Smooth muscle cell (in vitro differentiated cells): ENCODE results near the gene TSNAXIP1. TPM values are rescaled to one million over a fixed set of nuclear protein-coding genes. Genes with fewer than 3 reads are reported as not detected.

Experiments used
- DNase-seq: peaks from one replicate; lab custom pipeline; 2025; ENCODE audit not compliant: unreplicated experiment; lab: John Stamatoyannopoulos, UW
- H2AFZ ChIP-seq: fragments of 200-600 bp; sonication (generic); 2 replicates; pipeline ENCODE4 v1.6.0; 2016; ENCODE audit warnings: antibody characterized with exemption, low read depth, mild to moderate bottlenecking
- H3F3A ChIP-seq: fragments of 200-600 bp; sonication (generic); 2 replicates; pipeline ENCODE4 v1.6.0; 2017; ENCODE audit warnings: antibody characterized with exemption, low read depth
- H3K27ac ChIP-seq: fragments of 200-600 bp; sonication (generic); 2 replicates; pipeline ENCODE4 v1.5.1; 2016; ENCODE audit warnings: low read depth, mild to moderate bottlenecking
- H3K27me3 ChIP-seq: fragments of 200-600 bp; sonication (generic); 2 replicates; pipeline ENCODE4 v1.6.1; 2016; ENCODE audit warnings: low read depth, mild to moderate bottlenecking
- H3K36me3 ChIP-seq: fragments of 200-600 bp; sonication (generic); 2 replicates; pipeline ENCODE4 v1.5.1; 2016; ENCODE audit warnings: low read depth
- H3K4me1 ChIP-seq: fragments of 200-600 bp; sonication (generic); 2 replicates; pipeline ENCODE4 v1.5.1; 2016; ENCODE audit warnings: low read depth
- H3K4me2 ChIP-seq: fragments of 200-600 bp; sonication (generic); 2 replicates; pipeline ENCODE4 v1.6.0; 2016; ENCODE audit warnings: mild to moderate bottlenecking
- H3K4me3 ChIP-seq: fragments of 200-600 bp; sonication (generic); 2 replicates; pipeline ENCODE4 v1.5.1; 2016; ENCODE audit warnings: mild to moderate bottlenecking
- H3K79me2 ChIP-seq: fragments of 200-600 bp; sonication (generic); 2 replicates; pipeline ENCODE4 v1.6.0; 2016; ENCODE audit warnings: low read depth, mild to moderate bottlenecking
- H3K9ac ChIP-seq: fragments of 200-600 bp; sonication (generic); 2 replicates; pipeline ENCODE4 v1.6.0; 2016; ENCODE audit warnings: low read depth
- H3K9me3 ChIP-seq: fragments of 200-600 bp; sonication (generic); replicated peaks from 2 replicates; pipeline ENCODE4 v1.5.1; 2016; ENCODE audit warnings: low read depth
- H4K20me1 ChIP-seq: fragments of 200-600 bp; sonication (generic); 2 replicates; pipeline ENCODE4 v1.6.0; 2016; ENCODE audit warnings: low read depth
- CTCF ChIP-seq: fragments of 200-600 bp; sonication (generic); IDR thresholded peaks from 2 replicates; pipeline ENCODE4 v1.5.1; 2017; ENCODE audit warnings: borderline replicate concordance, mild to moderate bottlenecking, antibody characterized with exemption; ENCODE audit not compliant: insufficient read depth, poor library complexity, severe bottlenecking
- WGBS: methylation state at CpG from one replicate; pipeline ENCODE4 v1.1.7; 2016; ENCODE audit warnings: low lambda C conversion rate; 5-methylcytosine and 5-hydroxymethylcytosine counted together
- polyA plus RNA-seq: library from polyadenylated mRNA; unstranded; fragments of >200 nt; fragmentation: Nextera tagmentation; extraction: Ambion mirVana; gene quantifications from 2 replicates; pipeline ENCODE4 v1.2.1, GENCODE V29; 2016
- total RNA-seq: library from RNA; depleted of rRNA; stranded (reverse); fragments of >200 nt; gene quantifications from 2 replicates; pipeline ENCODE4 v1.2.3, GENCODE V29; 2014

TSNAXIP1 gene
- total and polyA plus RNA-seq, 2 experiments from 2014 or later, result 0.18 to 1.0 TPM

GRCh38 chr16:67801241-67801640 lies 5.4 kb upstream of the TSNAXIP1 start:
- Histone ChIP-seq H3K4me2 (no peak overlapping the region), H2AFZ (no peak overlapping the region), H3K27ac (no peak overlapping the region), H3K79me2 (peaks cover 60% of the 10 kb centered on the region), H3K9ac (no peak overlapping the region), H3K9me3 (no peaks in the 10 kb centered on the region), H3F3A (no peaks in the 10 kb centered on the region), H3K27me3 (no peaks in the 10 kb centered on the region), H3K4me1 (peaks cover 6% of the 10 kb centered on the region), H3K4me3 (no peak overlapping the region), H3K36me3 (no peaks in the 10 kb centered on the region), H4K20me1 (peaks cover 75% of the 10 kb centered on the region)
- DNase-seq, result no peak
- WGBS, result 96% methylated on average over 1 of the region's 1 CpG
- no peak for TF ChIP-seq CTCF

DNA sequence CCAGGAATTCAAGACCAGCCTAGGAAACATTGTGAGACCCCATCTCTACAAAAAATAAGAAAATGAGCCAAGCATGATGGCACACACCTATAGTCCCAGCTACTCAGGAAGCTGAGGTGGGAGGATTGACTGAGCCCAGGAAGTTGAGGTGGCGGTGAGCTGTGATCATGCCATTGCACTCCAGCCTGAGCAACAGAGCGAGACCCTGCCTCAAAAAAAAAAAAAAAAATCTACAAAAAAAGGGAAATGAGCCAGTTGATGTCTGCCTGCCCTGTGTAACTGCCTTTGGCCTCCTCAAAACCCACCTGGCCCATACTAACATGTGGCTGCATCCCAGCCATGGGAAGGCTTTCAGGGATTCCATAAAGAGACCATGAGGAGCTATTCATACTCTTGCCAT lies 4.8 kb upstream of the TSNAXIP1 start:
- 96% methylated on average over 2 of the region's 2 CpGs for WGBS
- Histone ChIP-seq H3K9me3 (no peaks in the 10 kb centered on the region), H3K9ac (no peak overlapping the region), H3F3A (no peaks in the 10 kb centered on the region), H3K4me1 (peaks cover 6% of the 10 kb centered on the region), H3K4me2 (no peak overlapping the region), H3K27me3 (no peaks in the 10 kb centered on the region), H3K27ac (no peak overlapping the region), H3K79me2 (peaks cover 60% of the 10 kb centered on the region), H3K4me3 (no peak overlapping the region), H3K36me3 (no peaks in the 10 kb centered on the region), H2AFZ (no peak overlapping the region), H4K20me1 (peaks cover 68% of the 10 kb centered on the region)
- DNase-seq, result no peak
- TF ChIP-seq CTCF, result no peak

- WGBS, result 98% methylated on average over 3 of the region's 3 CpGs
Measured at GRCh38 chr16:67803894-67804293, 2.8 kb upstream of the TSNAXIP1 start.

More at GRCh38 chr16:67803894-67804293, 2.8 kb upstream of the TSNAXIP1 start:
- Histone ChIP-seq H3K9ac (no peak overlapping the region), H4K20me1 (peaks cover 48% of the 10 kb centered on the region), H2AFZ (no peak overlapping the region), H3K9me3 (no peaks in the 10 kb centered on the region), H3K4me1 (peaks cover 6% of the 10 kb centered on the region), H3K4me3 (no peak overlapping the region), H3K79me2 (peaks cover 55% of the 10 kb centered on the region), H3F3A (no peaks in the 10 kb centered on the region), H3K27ac (no peak overlapping the region), H3K36me3 (no peaks in the 10 kb centered on the region), H3K27me3 (no peaks in the 10 kb centered on the region), H3K4me2 (no peak overlapping the region)
- no peak for DNase-seq
- no peak for TF ChIP-seq CTCF
